Pancreas (tissue), 10 donors: ENCODE results near the gene PGM3. TPM values are rescaled to one million over a fixed set of nuclear protein-coding genes. Genes with fewer than 3 reads are reported as not detected.

Source experiments
- ATAC-seq, 4 donors: fragments of 200-7000 bp; cut with Tn5 transposase; one replicate each; pipeline versions ENCODE4 v1.8.0 to v1.9.1; 2020; ENCODE audit warnings: mild to moderate bottlenecking in 4 of 4, moderate library complexity in 4 of 4
- DNase-seq, 6 donors: peaks; one replicate each; pipeline ENCODE4 v3.0.0-alpha.2; 2020
- FAIRE-seq: peaks from 2 replicates; lab custom pipeline; 2012; peaks lifted over from hg19 to GRCh38; lab: Jason Lieb, UNC
- H3K27ac ChIP-seq, 4 donors: fragments of 200-600 bp; sonication (generic); 1 replicate in 3 of 4; 2 replicates in 1 of 4; pipeline versions ENCODE4 v1.5.0 to v1.8.0; 2020
- H3K27me3 ChIP-seq, 4 donors: fragments of 200-600 bp; one replicate each; pipeline ENCODE4 v1.8.0; 2021
- H3K36me3 ChIP-seq, 3 donors: fragments of 200-600 bp; sonication (generic) in 1 of 3; one replicate each; pipeline versions ENCODE4 v1.5.0 to v1.8.0; 2020 to 2021
- H3K4me1 ChIP-seq, 3 donors: fragments of 200-600 bp; one replicate each; pipeline ENCODE4 v1.8.0; 2021
- H3K4me3 ChIP-seq, 4 donors: fragments of 200-600 bp; sonication (generic) in 2 of 4; one replicate each; pipeline versions ENCODE4 v1.5.0 to v1.8.0; 2020 to 2021
- H3K9me3 ChIP-seq, 4 donors: fragments of 200-600 bp; one replicate each; pipeline ENCODE4 v1.8.0; 2021
- WGBS, 2 donors: extraction: QIAGEN DNeasy Blood & Tissue Kit; methylation state at CpG; one replicate each; pipeline ENCODE4 v1.1.7; 2013; 5-methylcytosine and 5-hydroxymethylcytosine counted together
- intact Hi-C, 3 donors: fragments of 100-400 bp; cut with DNase I; formaldehyde crosslinking; loops; one replicate each; pipeline versions ENCODE4 v1.11.1 to v1.14.2; 2022
- polyA plus RNA-seq, 2 donors: library from polyadenylated mRNA; stranded (reverse); fragments of 200-250 nt; gene quantifications; one replicate each; pipeline ENCODE4 v1.2.3, GENCODE V29; 2013
- total RNA-seq, 6 donors: library from RNA; stranded (reverse); fragmentation: NEBNext Ultra II Directional in 4 of 6; extraction: Animal tissue kit (Norgen Biotek cat#: 25700) in 4 of 6; gene quantifications; one replicate each; pipeline versions ENCODE4 v1.2.1 to v1.2.4, GENCODE V29; 2021 to 2023
- TF ChIP-seq, protein P1 (sequence below), 4 donors: fragments of 200-600 bp; sonication (generic) in 3 of 4; IDR thresholded peaks; one replicate each; pipeline versions ENCODE4 v1.5.0 to v1.8.0; 2021; ENCODE audit warnings: antibody characterized with exemption in 4 of 4
- donor health status: healthy with polysubstance abuse.
- donor health status: DM: no; HTN: no; CAD: no; lungs with moderate emphysema.
- donor health status: DM: no; HTN: no; CAD: no.
- donor health status: control.
- donor health status: control.
- donor health status: Bipolar disorder and iron deficiency.
- donor health status: DM: yes; HTN: yes; CAD: no.
- donor health status: DM: no; HTN: no; CAD: no.
- donor health status: DM: no; HTN: no; CAD: no.
- donor health status: DM: yes; HTN: yes; CAD: no.

The PGM3 gene
- total and polyA plus RNA-seq, 8 donors: 14.2 to 67.6 (median 49.7) TPM

GRCh38 chr6:83117802-83118201 lies 75.3 kb downstream of the PGM3 start:
- H3K36me3 ChIP-seq: peaks cover 0 to 10% (median 3%) of the 10 kb centered on the region in 3 donors
- DNase-seq (no peak), ATAC-seq (no peak), FAIRE-seq (no peak)
- intact Hi-C loops: no loop called here
- H3K27me3 ChIP-seq: no peaks in the 10 kb centered on the region
- WGBS, 2 donors: 91 to 100% methylated on average over 1 of the region's 1 CpG
- TF ChIP-seq, protein P1, sequence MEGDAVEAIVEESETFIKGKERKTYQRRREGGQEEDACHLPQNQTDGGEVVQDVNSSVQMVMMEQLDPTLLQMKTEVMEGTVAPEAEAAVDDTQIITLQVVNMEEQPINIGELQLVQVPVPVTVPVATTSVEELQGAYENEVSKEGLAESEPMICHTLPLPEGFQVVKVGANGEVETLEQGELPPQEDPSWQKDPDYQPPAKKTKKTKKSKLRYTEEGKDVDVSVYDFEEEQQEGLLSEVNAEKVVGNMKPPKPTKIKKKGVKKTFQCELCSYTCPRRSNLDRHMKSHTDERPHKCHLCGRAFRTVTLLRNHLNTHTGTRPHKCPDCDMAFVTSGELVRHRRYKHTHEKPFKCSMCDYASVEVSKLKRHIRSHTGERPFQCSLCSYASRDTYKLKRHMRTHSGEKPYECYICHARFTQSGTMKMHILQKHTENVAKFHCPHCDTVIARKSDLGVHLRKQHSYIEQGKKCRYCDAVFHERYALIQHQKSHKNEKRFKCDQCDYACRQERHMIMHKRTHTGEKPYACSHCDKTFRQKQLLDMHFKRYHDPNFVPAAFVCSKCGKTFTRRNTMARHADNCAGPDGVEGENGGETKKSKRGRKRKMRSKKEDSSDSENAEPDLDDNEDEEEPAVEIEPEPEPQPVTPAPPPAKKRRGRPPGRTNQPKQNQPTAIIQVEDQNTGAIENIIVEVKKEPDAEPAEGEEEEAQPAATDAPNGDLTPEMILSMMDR (IDR thresholded peaks at IDR 0.05): no peak
- H3K9me3 ChIP-seq: no peaks in the 10 kb centered on the region
- no peaks in the 10 kb centered on the region for H3K4me1 ChIP-seq
- H3K27ac ChIP-seq: no peak overlapping the region
- H3K4me3 ChIP-seq: no peak overlapping the region

Other genes with a start within 250 kb of the PGM3 start
- 1 to 10 TPM; 3.2 to 6.9 (median 4.0) TPM for gene UBE3D, start 127.4 kb downstream of the PGM3 start, total RNA-seq
- gene UBE3D, start 127.4 kb downstream of the PGM3 start, polyA plus RNA-seq: 1 to 10 TPM; 3.9 to 6.4 TPM
- 10 to 100 TPM in 3 of 6 donors, 1 to 10 TPM in 3; 8.3 to 16.1 (median 10.5) TPM for gene DOP1A, start 125.6 kb downstream of the PGM3 start, total RNA-seq
- gene DOP1A, start 125.6 kb downstream of the PGM3 start, polyA plus RNA-seq: 10 to 100 TPM in 1 of 2 donors, 1 to 10 TPM in 1; 5.9 to 12.3 TPM
- 1 to 10 TPM; 3.3 to 5.6 (median 4.3) TPM for gene RWDD2A, start 92 bp upstream of the PGM3 start, total RNA-seq
- 1 to 10 TPM; 6.2 to 6.8 TPM for gene RWDD2A, start 92 bp upstream of the PGM3 start, polyA plus RNA-seq
- gene ME1, start 237.8 kb upstream of the PGM3 start, total RNA-seq: 1 to 10 TPM; 1.5 to 4.6 (median 3.2) TPM
- 1 to 10 TPM; 2.1 to 3.1 TPM for gene ME1, start 237.8 kb upstream of the PGM3 start, polyA plus RNA-seq